Activated CD4-positive, alpha-beta T cell treated with anti-CD3 and anti-CD28 coated beads, Interleukin-2, Interleukin-6, amounts not matched to agents 100 ng/mL and 50 ng/mL, durations not matched to agents 16 hours and 8 hours (primary cell): ENCODE measurements around the gene DONSON.

ENCODE experiments used
- DNase-seq: peaks from one replicate; pipeline ENCODE4 v3.0.0-alpha.2; 2020

DONSON gene

GRCh38 chr21:33540711-33541104, 47.8 kb downstream of the DONSON start:
- DNase-seq = no peak

- no peak for DNase-seq
Measured at GRCh38 chr21:33539616-33540015, 48.9 kb downstream of the DONSON start.

GRCh38 chr21:33537212-33537611, 51.3 kb downstream of the DONSON start:
- DNase-seq = no peak

- no peak for DNase-seq
Measured at GRCh38 chr21:33531007-33531406, 57.5 kb downstream of the DONSON start.
